Activated naive CD8-positive, alpha-beta T cell treated with anti-CD3 and anti-CD28 coated beads, Interleukin-2, amount 10 ng/mL, durations not matched to agents 7 days and 5 days (primary cell): ENCODE results near the gene ANXA4. TPM values are rescaled to one million over a fixed set of nuclear protein-coding genes. Genes with fewer than 3 reads are reported as not detected.
A peak's percentile ranks its signal among the peaks of the same experiment; 100 is the strongest.

ENCODE experiments used
- ATAC-seq: fragments of 150-1000 bp; cut with Tn5 transposase; one replicate; pipeline ENCODE4 v1.10.0; 2021; ENCODE audit warnings: low read depth, moderate library complexity
- POLR2A ChIA-PET: fragments of 350-600 bp; sonication (Branson Sonifier 250); formaldehyde crosslinking; loops from one replicate; lab custom pipeline; 2021; ENCODE audit warnings: antibody characterized with exemption; lab: Charles Lee
- DNase-seq: peaks from one replicate; pipeline ENCODE4 v3.0.0; 2021
- H3K27ac Mint-ChIP-seq: one replicate; pipeline ENCODE4 v1.8.0; 2022; ENCODE audit warnings: mild to moderate bottlenecking, mixed read lengths
- H3K27me3 Mint-ChIP-seq: one replicate; pipeline ENCODE4 v1.8.0; 2022; ENCODE audit warnings: mild to moderate bottlenecking, moderate library complexity, mixed read lengths
- H3K36me3 Mint-ChIP-seq: one replicate; pipeline ENCODE4 v1.8.0; 2021; ENCODE audit warnings: mild to moderate bottlenecking, mixed read lengths
- H3K4me1 Mint-ChIP-seq: one replicate; pipeline ENCODE4 v1.8.0; 2021; ENCODE audit warnings: mixed read lengths
- H3K4me3 Mint-ChIP-seq: one replicate; pipeline ENCODE4 v1.8.0; 2022; ENCODE audit warnings: mild to moderate bottlenecking, moderate library complexity, mixed read lengths
- H3K9me3 Mint-ChIP-seq: one replicate; pipeline ENCODE4 v1.8.0; 2021; ENCODE audit warnings: mixed read lengths
- total RNA-seq, 2 experiments: library from RNA; stranded (reverse); gene quantifications; one replicate each; pipeline ENCODE4 v1.2.3, GENCODE V29; 2021

The ANXA4 gene
- total RNA-seq: 10 to 100 TPM; 40.9 to 41.2 TPM

- H3K27ac Mint-ChIP-seq: peak within 1 kb of the TSS; percentile 92
- ATAC-seq: peak; percentile 94
- H3K9me3 Mint-ChIP-seq: no peaks in the 10 kb centered on the region
- H3K4me1 Mint-ChIP-seq: peaks cover 18% of the 10 kb centered on the region
- POLR2A ChIA-PET: interaction anchor here (0.6 to 1.7 kb wide), 9 partner anchors 8 to 305 kb away, joined by 3 to 5 read pairs (median 3); no protein-coding TSS in a partner anchor
- H3K4me3 Mint-ChIP-seq: peak within 1 kb of the TSS; percentile 96
- DNase-seq: peak; percentile 72
- peaks cover 5% of the 10 kb centered on the region for H3K36me3 Mint-ChIP-seq
- H3K27me3 Mint-ChIP-seq: peaks cover 14% of the 10 kb centered on the region
Observed at GRCh38 chr2:69741575-69742321, at the start of gene ANXA4. Gene ANXA4, plus strand, starts transcription at chr2:69742134. Its CDS starts 39,432 bp downstream, at chr2:69781566.

GRCh38 chr2:69692424-69692823 is 49.5 kb upstream of the ANXA4 start:
- POLR2A ChIA-PET: interaction anchor here (1.2 to 7.0 kb wide), 3 partner anchors 42 to 48 kb away, joined by 5 to 61 read pairs (median 9); partner anchors contain the start of gene AAK1
- ATAC-seq (no peak), DNase-seq (no peak)
- no peaks in the 10 kb centered on the region for H3K27me3 Mint-ChIP-seq
- H3K36me3 Mint-ChIP-seq: peaks cover 7% of the 10 kb centered on the region
- peaks cover 62% of the 10 kb centered on the region for H3K4me1 Mint-ChIP-seq
- H3K4me3 Mint-ChIP-seq: no peak overlapping the region
- H3K27ac Mint-ChIP-seq: peak overlapping the region; percentile 93
- H3K9me3 Mint-ChIP-seq: no peaks in the 10 kb centered on the region

- POLR2A ChIA-PET: interaction anchor here (0.8 to 7.0 kb wide), 5 partner anchors 10 to 1375 kb away, joined by 3 to 61 read pairs (median 4); partner anchors contain the start of genes AAK1 and NAGK
- peaks cover 61% of the 10 kb centered on the region for H3K4me1 Mint-ChIP-seq
Observed at GRCh38 chr2:69693059-69693774, 48.7 kb upstream of the ANXA4 start.

GRCh38 chr2:69693775-69694450 is 48.0 kb upstream of the ANXA4 start:
- peaks cover 4% of the 10 kb centered on the region for H3K36me3 Mint-ChIP-seq
- peaks cover 56% of the 10 kb centered on the region for H3K4me1 Mint-ChIP-seq
- peak overlapping the region; percentile 93 for H3K27ac Mint-ChIP-seq
- no peaks in the 10 kb centered on the region for H3K27me3 Mint-ChIP-seq
- POLR2A ChIA-PET: interaction anchor here (0.8 to 7.0 kb wide), 6 partner anchors 11 to 1375 kb away, joined by 3 to 61 read pairs (median 4); partner anchors contain the start of genes AAK1 and NAGK
- DNase-seq: no peak
- peak; percentile 83 for ATAC-seq
- peak overlapping the region; percentile 71 for H3K4me3 Mint-ChIP-seq
- H3K9me3 Mint-ChIP-seq: no peaks in the 10 kb centered on the region

More at GRCh38 chr2:69693059-69693774, 48.7 kb upstream of the ANXA4 start:
- peaks cover 5% of the 10 kb centered on the region for H3K36me3 Mint-ChIP-seq
- peak overlapping the region; percentile 93 for H3K27ac Mint-ChIP-seq
- H3K9me3 Mint-ChIP-seq: no peaks in the 10 kb centered on the region
- DNase-seq: peak; percentile 54
- peak overlapping the region; percentile 71 for H3K4me3 Mint-ChIP-seq
- ATAC-seq: peak; percentile 51
- H3K27me3 Mint-ChIP-seq: no peaks in the 10 kb centered on the region

- ATAC-seq (no peak), DNase-seq (no peak)
- peaks cover 3% of the 10 kb centered on the region for H3K36me3 Mint-ChIP-seq
- peak overlapping the region; percentile 3 for H3K4me3 Mint-ChIP-seq
- H3K9me3 Mint-ChIP-seq: peaks cover 2% of the 10 kb centered on the region
- H3K27me3 Mint-ChIP-seq: no peaks in the 10 kb centered on the region
- POLR2A ChIA-PET: interaction anchor here (1.5 to 7.0 kb wide), 3 partner anchors 50 to 1373 kb away, joined by 4 to 61 read pairs (median 4); partner anchors contain the start of genes AAK1 and NAGK
- H3K27ac Mint-ChIP-seq: no peak overlapping the region
- peaks cover 50% of the 10 kb centered on the region for H3K4me1 Mint-ChIP-seq
Observed at GRCh38 chr2:69694894-69695849, 46.8 kb upstream of the ANXA4 start.

- H3K4me1 Mint-ChIP-seq: peaks cover 44% of the 10 kb centered on the region
- no peaks in the 10 kb centered on the region for H3K27me3 Mint-ChIP-seq
- no peak overlapping the region for H3K4me3 Mint-ChIP-seq
- H3K36me3 Mint-ChIP-seq: no peaks in the 10 kb centered on the region
- POLR2A ChIA-PET: interaction anchor here (7.0 kb wide), 1 partner anchor 51 kb away, joined by 61 read pairs; the partner anchor contains the start of gene AAK1
- H3K9me3 Mint-ChIP-seq: peaks cover 2% of the 10 kb centered on the region
- DNase-seq: no peak
- no peak for ATAC-seq
- H3K27ac Mint-ChIP-seq: no peak overlapping the region
Observed at GRCh38 chr2:69695850-69696216, 46.1 kb upstream of the ANXA4 start.

GRCh38 chr2:69700381-69700780 is 41.6 kb upstream of the ANXA4 start:
- DNase-seq: no peak
- Mint-ChIP-seq H3K9me3 (peaks cover 2% of the 10 kb centered on the region), H3K4me3 (no peak overlapping the region)

GRCh38 chr2:69701100-69701945 is 40.6 kb upstream of the ANXA4 start:
- Mint-ChIP-seq H3K27ac (no peak overlapping the region), H3K36me3 (no peaks in the 10 kb centered on the region), H3K27me3 (no peaks in the 10 kb centered on the region), H3K4me3 (no peak overlapping the region), H3K4me1 (peaks cover 5% of the 10 kb centered on the region), H3K9me3 (peaks cover 2% of the 10 kb centered on the region)
- POLR2A ChIA-PET: interaction anchor here (1.0 kb wide), 1 partner anchor 57 kb away, joined by 4 read pairs; the partner anchor contains the start of gene AAK1
- no peak for DNase-seq
- ATAC-seq: no peak

More at GRCh38 chr2:69700381-69700780, 41.6 kb upstream of the ANXA4 start:
- no peaks in the 10 kb centered on the region for H3K36me3 Mint-ChIP-seq
- H3K4me1 Mint-ChIP-seq: peaks cover 11% of the 10 kb centered on the region
- POLR2A ChIA-PET: interaction anchor here (1.0 kb wide), 1 partner anchor 56 kb away, joined by 4 read pairs; the partner anchor contains the start of gene AAK1
- H3K27ac Mint-ChIP-seq: no peak overlapping the region
- ATAC-seq: no peak
- no peaks in the 10 kb centered on the region for H3K27me3 Mint-ChIP-seq

GRCh38 chr2:69703189-69703588 is 38.7 kb upstream of the ANXA4 start:
- no peak overlapping the region for H3K27ac Mint-ChIP-seq

GRCh38 chr2:69704446-69704845 is 37.5 kb upstream of the ANXA4 start:
- Mint-ChIP-seq H3K9me3 (peaks cover 2% of the 10 kb centered on the region), H3K27ac (no peak overlapping the region), H3K27me3 (no peaks in the 10 kb centered on the region), H3K36me3 (no peaks in the 10 kb centered on the region), H3K4me3 (no peak overlapping the region), H3K4me1 (no peaks in the 10 kb centered on the region)
- no peak for DNase-seq
- no peak for ATAC-seq
- POLR2A ChIA-PET: no interaction called here

More at GRCh38 chr2:69703189-69703588, 38.7 kb upstream of the ANXA4 start:
- ATAC-seq: no peak
- Mint-ChIP-seq H3K4me1 (no peaks in the 10 kb centered on the region), H3K36me3 (no peaks in the 10 kb centered on the region), H3K4me3 (no peak overlapping the region), H3K27me3 (no peaks in the 10 kb centered on the region), H3K9me3 (peaks cover 2% of the 10 kb centered on the region)
- no peak for DNase-seq
- POLR2A ChIA-PET: interaction anchor here (0.6 kb wide), 1 partner anchor 199 kb away, joined by 4 read pairs; no protein-coding TSS in a partner anchor

- ATAC-seq: no peak
- H3K4me1 Mint-ChIP-seq: no peaks in the 10 kb centered on the region
- no peak overlapping the region for H3K4me3 Mint-ChIP-seq
- DNase-seq: no peak
- H3K36me3 Mint-ChIP-seq: peaks cover 9% of the 10 kb centered on the region
- peaks cover 3% of the 10 kb centered on the region for H3K9me3 Mint-ChIP-seq
- H3K27me3 Mint-ChIP-seq: no peaks in the 10 kb centered on the region
- no peak overlapping the region for H3K27ac Mint-ChIP-seq
- POLR2A ChIA-PET: no interaction called here
Observed at GRCh38 chr2:69709290-69709689, 32.6 kb upstream of the ANXA4 start.
